Heart left ventricle (tissue), 16 donors: Measurements from ENCODE around the gene LCP2. TPM values are rescaled to one million over a fixed set of nuclear protein-coding genes. Genes with fewer than 3 reads are reported as not detected.

ENCODE experiments used
- ATAC-seq, 4 donors: fragments of 200-7000 bp; cut with Tn5 transposase; one replicate each; pipeline ENCODE4 v1.9.1; 2020 to 2022; ENCODE audit warnings: moderate library complexity in 4 of 4, mild to moderate bottlenecking in 3 of 4, moderate number of reproducible peaks in 1 of 4
- DNase-seq, 5 donors: peaks; one replicate each; pipeline ENCODE4 v3.0.0-alpha.2; 2020
- H3K27ac ChIP-seq, 12 donors: fragments of 200-600 bp; sonication (generic) in 4 of 12; one replicate each; pipeline versions ENCODE4 v1.5.0 to v1.8.0; 2016 to 2022; ENCODE audit warnings: mild to moderate bottlenecking in 2 of 12
- H3K27me3 ChIP-seq, 9 donors: fragments of 200-600 bp; sonication (generic) in 2 of 9; one replicate each; pipeline versions ENCODE4 v1.5.1 to v1.8.0; 2016 to 2022; ENCODE audit warnings: mild to moderate bottlenecking in 3 of 9
- H3K36me3 ChIP-seq, 9 donors: fragments of 200-600 bp; sonication (generic) in 2 of 9; one replicate each; pipeline versions ENCODE4 v1.5.0 to v1.8.0; 2018 to 2022; ENCODE audit warnings: mild to moderate bottlenecking in 2 of 9
- H3K4me1 ChIP-seq, 12 donors: fragments of 200-600 bp; sonication (generic) in 4 of 12; one replicate each; pipeline versions ENCODE4 v1.5.0 to v1.8.0; 2016 to 2022; ENCODE audit warnings: mild to moderate bottlenecking in 3 of 12
- H3K4me3 ChIP-seq, 12 donors: fragments of 200-600 bp; sonication (generic) in 4 of 12; one replicate each; pipeline versions ENCODE4 v1.5.0 to v1.8.0; 2017 to 2022; ENCODE audit warnings: mild to moderate bottlenecking in 9 of 12, moderate library complexity in 4 of 12
- H3K9me3 ChIP-seq, 12 donors: fragments of 200-600 bp; sonication (generic) in 4 of 12; one replicate each; pipeline versions ENCODE4 v1.5.0 to v1.8.0; 2016 to 2022; ENCODE audit warnings: mild to moderate bottlenecking in 1 of 12
- CTCF ChIP-seq, 12 donors: fragments of 200-600 bp; sonication (generic) in 4 of 12; IDR thresholded peaks; one replicate each; pipeline versions ENCODE4 v1.5.0 to v1.8.0; 2018 to 2022; ENCODE audit warnings: antibody characterized with exemption in 12 of 12, mild to moderate bottlenecking in 5 of 12
- POLR2A ChIP-seq, 2 donors: fragments of 450-650 bp; IDR thresholded peaks; one replicate each; pipeline ENCODE4 v1.6.1; 2017; ENCODE audit warnings: antibody characterized with exemption in 2 of 2, mild to moderate bottlenecking in 2 of 2, moderate library complexity in 2 of 2
- WGBS, 4 donors: extraction: QIAGEN DNeasy Blood & Tissue Kit in 2 of 4; methylation state at CpG; one replicate each; pipeline versions ENCODE4 v1.1.5 to v1.1.7; 2013 to 2018; 5-methylcytosine and 5-hydroxymethylcytosine counted together
- intact Hi-C, 10 donors: fragments of 100-400 bp; cut with DNase I; formaldehyde crosslinking; loops; one replicate each; pipeline versions ENCODE4 v1.11.1 to v1.14.2; 2022
- polyA plus RNA-seq, 2 donors: library from polyadenylated mRNA; stranded (reverse); fragments of 200-250 nt; gene quantifications; one replicate each; pipeline ENCODE4 v1.2.3, GENCODE V29; 2013
- total RNA-seq, 9 donors: library from RNA; depleted of rRNA in 2 of 9; stranded (reverse); fragments of >200 nt in 2 of 9; fragmentation: NEBNext Ultra II Directional in 3 of 9; extraction: Animal tissue kit (Norgen Biotek cat#: 25700) in 3 of 9; gene quantifications; one replicate each; pipeline versions ENCODE4 v1.1.0 to v1.2.4, GENCODE V29; 2016 to 2023
- donor health status: ischemic (EF 13 %, LVEDD 7.1; RV severe dilation, severe dysfunction).
- donor health status: healthy with polysubstance abuse.
- donor health status: DM: no; HTN: yes; CAD: no.
- donor health status: DM: no; HTN: no; CAD: no.
- donor health status: ischemic (EF 25% LVEDD 6.9; RV normal size, moderate dysfunction).
- donor health status: ischemic (EF 25% LVEDD 5.7; RV mildly dilated, moderate dysfunction).
- donor health status: healthy.
- donor health status: DM: yes; HTN: yes; CAD: no.
- donor health status: ischemic (EF 35%, LVEDD 5.7; RV mildly dilated, moderate dysfunction).
- donor health status: nonischemic (EF 11% LVEDD 7.7; RV severe dilation, severe dysfunction).
- donor health status: DM: yes; HTN: yes; CAD: no.
- donor health status: PGD.
- donor health status: ischemic (EF 29% LVEDD 5.4; RV normal size, mild dysfunction).
- donor health status: nonischemic (EF 23%, LVEDD 6.1; RV moderate dilation, normal function).

LCP2 gene
- total and polyA plus RNA-seq, 11 donors: 2.2 to 73.7 (median 4.6) TPM

- Histone ChIP-seq H3K9me3 (peaks cover 0 to 4% (median 0%) of the 10 kb centered on the region in 12 donors), H3K27ac (no peak overlapping the region), H3K4me3 (no peak overlapping the region), H3K27me3 (peaks cover 0 to 10% (median 0%) of the 10 kb centered on the region in 9 donors), H3K4me1 (no peaks in the 10 kb centered on the region), H3K36me3 (no peaks in the 10 kb centered on the region)
- intact Hi-C loops: no loop called here
- WGBS, 4 donors: 55 to 63% (median 60%) methylated on average over 3 of the region's 3 CpGs
- ATAC-seq (no peak), DNase-seq (no peak)
- TF ChIP-seq CTCF (IDR thresholded peaks at IDR 0.05) (no peak), POLR2A (IDR thresholded peaks at IDR 0.05) (no peak)
Observed at GRCh38 chr5:170206216-170206615, 91.4 kb downstream of the LCP2 start.

- H3K27ac ChIP-seq: no peak overlapping the region
- intact Hi-C loops: no loop called here
- 71 to 82% (median 74%) methylated on average over 5 of the region's 5 CpGs for WGBS, 4 donors
Observed at GRCh38 chr5:170204202-170204601, 93.4 kb downstream of the LCP2 start.

GRCh38 chr5:170202117-170202516 is 95.5 kb downstream of the LCP2 start:
- H3K36me3 ChIP-seq: no peaks in the 10 kb centered on the region
- DNase-seq: no peak
- WGBS, 4 donors: 65 to 74% (median 73%) methylated on average over 2 of the region's 2 CpGs
- no peak for ATAC-seq
- peaks cover 0 to 4% (median 0%) of the 10 kb centered on the region in 9 donors for H3K27me3 ChIP-seq
- no peak overlapping the region for H3K4me3 ChIP-seq
- no peak for TF ChIP-seq POLR2A (IDR thresholded peaks at IDR 0.05)
- no peak for TF ChIP-seq CTCF (IDR thresholded peaks at IDR 0.05)
- intact Hi-C loops: no loop called here
- H3K4me1 ChIP-seq: no peaks in the 10 kb centered on the region
- no peak overlapping the region for H3K27ac ChIP-seq
- H3K9me3 ChIP-seq: no peaks in the 10 kb centered on the region

More at GRCh38 chr5:170204202-170204601, 93.4 kb downstream of the LCP2 start:
- H3K27me3 ChIP-seq: peaks cover 0 to 10% (median 0%) of the 10 kb centered on the region in 9 donors
- no peaks in the 10 kb centered on the region for H3K4me1 ChIP-seq
- H3K4me3 ChIP-seq: no peak overlapping the region
- no peaks in the 10 kb centered on the region for H3K36me3 ChIP-seq
- no peaks in the 10 kb centered on the region for H3K9me3 ChIP-seq
- ATAC-seq (no peak), DNase-seq (no peak)
- TF ChIP-seq CTCF (IDR thresholded peaks at IDR 0.05) (no peak), POLR2A (IDR thresholded peaks at IDR 0.05) (no peak)

GRCh38 chr5:170201311-170201710 is 96.3 kb downstream of the LCP2 start:
- no peak overlapping the region for H3K4me3 ChIP-seq
- H3K27me3 ChIP-seq: peaks cover 0 to 4% (median 0%) of the 10 kb centered on the region in 9 donors
- H3K4me1 ChIP-seq: no peaks in the 10 kb centered on the region
- H3K9me3 ChIP-seq: no peaks in the 10 kb centered on the region
- TF ChIP-seq CTCF (IDR thresholded peaks at IDR 0.05) (no peak), POLR2A (IDR thresholded peaks at IDR 0.05) (no peak)
- no peaks in the 10 kb centered on the region for H3K36me3 ChIP-seq
- DNase-seq: no peak
- intact Hi-C loops: no loop called here
- no peak for ATAC-seq
- 58 to 65% (median 62%) methylated on average over 2 of the region's 2 CpGs for WGBS, 4 donors
- no peak overlapping the region for H3K27ac ChIP-seq
